GM18868 (cell line): ENCODE data around the gene AHI1.
"Not testable (repeated sequence)": the region's sequence is repeated elsewhere in the genome, so short reads cannot be mapped to it uniquely, and the experiment has no call there.

Experiments used
- ATAC-seq: cut with Tn5 transposase; IDR thresholded peaks from one replicate; pipeline ENCODE4 v1.9.1; 2021; ENCODE audit warnings: mild to moderate bottlenecking, moderate library complexity; ENCODE audit not compliant: unreplicated experiment

Gene AHI1

GRCh38 chr6:135506270-135506997, 8.9 kb upstream of the AHI1 start:
- ATAC-seq = peak; percentile 84

GRCh38 chr6:135505648-135506047, 8.1 kb upstream of the AHI1 start:
- ATAC-seq = no peak

GRCh38 chr6:135505222-135505621, 7.7 kb upstream of the AHI1 start:
- no peak for ATAC-seq

- ATAC-seq = no peak
Observed at GRCh38 chr6:135504734-135505133, 7.2 kb upstream of the AHI1 start.

GRCh38 chr6:135503703-135504475, 6.3 kb upstream of the AHI1 start:
- no peak for ATAC-seq

- ATAC-seq = no peak
Observed at GRCh38 chr6:135499441-135500340, 2.2 kb upstream of the AHI1 start.

GRCh38 chr6:135498185-135498841, 773 bp upstream of the AHI1 start:
- peak; percentile 45 for ATAC-seq

GRCh38 chr6:135496800-135497411, 634 bp downstream of the AHI1 start:
- ATAC-seq = no peak

GRCh38 chr6:135493218-135493961, 4.2 kb downstream of the AHI1 start:
- no peak for ATAC-seq

GRCh38 chr6:135490381-135490780, 7.2 kb downstream of the AHI1 start:
- no peak for ATAC-seq

GRCh38 chr6:135488023-135488422, 9.5 kb downstream of the AHI1 start:
- ATAC-seq = no peak

GRCh38 chr6:135483903-135484302, 13.6 kb downstream of the AHI1 start:
- ATAC-seq = not testable (repeated sequence)

- ATAC-seq = no peak
Observed at GRCh38 chr6:135481783-135482369, 15.7 kb downstream of the AHI1 start.

- no peak for ATAC-seq
Observed at GRCh38 chr6:135479601-135480000, 17.9 kb downstream of the AHI1 start.

- ATAC-seq = no peak
Observed at GRCh38 chr6:135478626-135479025, 18.9 kb downstream of the AHI1 start.

GRCh38 chr6:135475292-135475886, 22.2 kb downstream of the AHI1 start:
- no peak for ATAC-seq

GRCh38 chr6:135474362-135474761, 23.2 kb downstream of the AHI1 start:
- ATAC-seq = no peak

GRCh38 chr6:135465903-135466302, 31.6 kb downstream of the AHI1 start:
- no peak for ATAC-seq

GRCh38 chr6:135465307-135465706, 32.2 kb downstream of the AHI1 start:
- peak; percentile 92 for ATAC-seq
